Left renal cortex interstitium (tissue), 4 donors: Measurements from ENCODE around the gene ANLN. TPM values are rescaled to one million over a fixed set of nuclear protein-coding genes. Genes with fewer than 3 reads are reported as not detected.

Experiments
- DNase-seq, 4 donors: peaks; one replicate each; pipeline ENCODE4 v3.0.0-alpha.2; 2013; ENCODE audit warnings: low read depth in 4 of 4, low spot score in 2 of 4, missing footprints in 1 of 4
- polyA plus RNA-seq, 4 donors: library from polyadenylated mRNA; unstranded; fragments of 120-200 nt; gene quantifications; one replicate each; pipeline ENCODE4 v1.2.1, GENCODE V29; 2013; ENCODE audit not compliant: insufficient read length in 4 of 4

ANLN gene
- polyA plus RNA-seq, 4 donors, result 26.8 to 29.5 (median 27.7) TPM

DNA sequence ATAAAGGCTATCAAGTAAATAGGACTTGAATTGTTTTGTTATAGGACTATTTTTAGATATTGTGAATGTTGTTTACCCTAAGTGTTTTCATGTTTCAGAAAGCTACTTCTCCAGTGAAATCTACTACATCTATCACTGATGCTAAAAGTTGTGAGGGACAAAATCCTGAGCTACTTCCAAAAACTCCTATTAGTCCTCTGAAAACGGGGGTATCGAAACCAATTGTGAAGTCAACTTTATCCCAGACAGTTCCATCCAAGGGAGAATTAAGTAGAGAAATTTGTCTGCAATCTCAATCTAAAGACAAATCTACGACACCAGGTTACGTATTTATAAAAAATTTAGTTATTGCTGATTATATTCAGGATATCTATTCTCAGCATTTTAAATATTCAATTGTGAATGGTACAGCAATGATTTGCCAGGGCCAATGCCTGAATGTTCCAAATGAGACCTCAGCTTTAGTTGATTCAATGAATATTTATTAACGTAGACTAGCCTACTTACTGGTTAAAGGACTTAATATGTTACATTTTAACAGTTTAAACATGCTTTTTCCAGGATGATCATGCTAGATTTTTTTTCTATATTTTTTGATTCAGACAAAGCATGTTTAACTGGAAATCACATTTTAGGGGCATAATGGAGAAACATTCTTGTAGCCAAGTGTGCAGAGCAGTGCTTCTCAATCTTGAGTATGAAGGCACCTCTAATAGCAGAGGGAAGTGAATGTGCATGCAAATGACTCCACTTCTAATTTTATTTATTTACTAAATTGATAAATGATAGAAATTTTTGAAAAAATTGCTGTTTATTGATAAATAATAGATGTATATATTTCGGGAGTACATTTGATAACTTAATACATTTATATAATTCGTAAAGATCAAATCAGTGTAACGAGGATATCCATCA is 18.2 kb downstream of the ANLN start:
- DNase-seq, result no peak

DNA sequence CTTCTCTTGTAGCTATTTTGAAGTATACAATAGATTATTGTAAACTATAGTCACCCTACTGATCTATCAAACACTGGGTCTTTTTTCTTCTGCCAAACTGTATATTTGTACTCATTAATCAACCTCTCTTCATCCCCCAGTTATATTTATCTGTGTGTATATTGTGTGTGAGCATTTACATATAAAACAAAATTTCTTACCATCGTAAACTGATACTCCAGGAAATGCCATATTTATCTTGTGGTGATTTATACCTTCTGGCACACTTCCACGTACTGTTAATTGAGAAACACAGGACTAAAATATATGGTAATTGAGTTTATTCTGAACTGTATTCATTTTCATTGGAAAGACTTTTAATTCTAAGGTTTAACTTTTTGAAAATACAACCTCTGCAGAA is 18.9 kb downstream of the ANLN start:
- no peak for DNase-seq

DNA sequence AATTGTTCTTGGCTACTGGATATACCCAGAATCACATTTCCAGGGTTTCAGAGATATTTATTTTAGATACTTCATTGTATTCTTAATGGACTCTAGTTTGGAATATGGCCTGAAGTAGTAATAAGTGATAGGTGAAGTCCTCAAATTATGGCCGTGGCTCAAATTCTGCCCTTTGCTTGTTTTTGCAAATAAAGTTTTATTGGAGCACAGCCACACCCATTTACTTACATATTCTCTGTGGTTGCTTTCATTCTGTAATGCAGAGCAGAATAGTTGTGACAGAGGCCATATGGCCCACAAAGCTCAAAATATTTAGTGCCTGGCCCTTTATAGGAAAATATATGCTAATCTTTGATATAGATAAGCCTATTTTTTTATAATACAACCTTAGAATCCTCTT is 19.5 kb downstream of the ANLN start:
- no peak for DNase-seq

DNA sequence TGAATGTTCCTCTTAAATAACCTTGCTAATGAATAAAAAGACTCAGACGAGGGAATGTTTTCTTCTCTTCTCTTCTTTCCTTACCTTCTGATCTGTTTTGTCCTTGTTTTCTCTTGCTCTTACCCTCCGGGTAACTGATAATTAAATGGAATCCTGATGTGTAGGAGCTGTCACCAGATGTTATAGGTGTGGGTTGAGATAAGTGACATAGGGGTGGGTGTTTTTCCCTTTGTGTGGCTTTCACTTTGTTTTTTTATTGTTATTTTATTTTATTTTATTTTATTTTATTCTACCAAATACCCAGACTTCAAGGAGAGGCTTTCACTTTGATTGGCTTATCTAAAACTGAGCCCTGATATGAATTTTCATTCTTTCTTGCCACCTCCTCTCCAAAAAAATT is 25.5 kb downstream of the ANLN start:
- no peak for DNase-seq

DNA sequence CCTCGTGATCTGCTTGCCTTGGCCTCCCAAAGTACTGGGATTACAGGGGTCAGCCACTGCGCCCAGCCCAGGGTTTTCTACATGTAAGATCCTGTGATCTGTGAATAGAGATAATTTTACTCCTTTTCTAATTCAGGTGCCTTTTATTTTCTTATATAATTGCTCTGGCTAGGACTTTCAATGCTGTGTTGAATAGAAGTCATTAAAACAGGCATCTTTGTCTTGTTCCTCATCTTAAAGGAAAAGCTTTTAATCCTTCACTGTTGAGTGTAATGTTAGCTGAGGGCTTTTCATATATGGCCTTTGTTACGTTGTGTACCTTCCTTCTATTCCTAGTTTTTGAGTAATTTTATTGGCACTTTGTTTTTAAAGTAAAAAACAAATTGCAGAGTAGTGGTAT is 26.6 kb downstream of the ANLN start:
- no peak for DNase-seq

DNA sequence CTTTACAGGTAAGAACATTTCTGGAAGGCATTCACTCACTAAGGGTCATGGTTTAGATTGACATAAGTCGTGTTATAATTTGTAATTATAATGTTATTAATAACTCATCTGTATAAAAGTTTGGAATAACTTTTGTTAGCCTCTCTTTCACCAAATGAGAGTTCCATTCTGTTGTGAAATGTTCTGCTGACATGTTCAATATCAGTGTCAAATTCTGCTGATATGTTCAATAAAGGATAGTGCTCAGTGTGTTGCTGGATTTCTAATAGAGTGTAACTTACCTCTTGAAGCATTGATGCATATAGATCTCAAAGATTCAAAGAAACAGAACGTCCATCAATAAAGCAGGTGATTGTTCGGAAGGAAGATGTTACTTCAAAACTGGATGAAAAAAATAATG is 30.6 kb downstream of the ANLN start:
- no peak for DNase-seq

DNA sequence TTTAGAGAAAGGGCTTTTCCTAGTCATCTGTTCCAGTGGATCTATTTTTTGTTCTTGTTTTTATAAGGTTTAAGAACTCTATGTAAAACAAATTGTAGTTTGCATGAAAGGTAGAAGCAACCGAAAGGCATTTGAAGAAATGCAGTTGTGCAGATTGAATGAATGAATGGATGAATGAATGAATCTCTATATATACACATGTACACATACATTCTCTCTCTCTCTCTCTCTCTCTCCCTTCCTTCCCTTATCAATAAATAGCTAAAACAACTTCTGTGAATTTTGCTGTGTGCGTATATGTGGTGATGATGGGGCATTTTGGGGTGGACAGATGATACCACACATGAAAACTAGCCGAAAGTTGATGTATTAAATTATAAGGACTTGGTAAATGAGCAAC is 32.4 kb downstream of the ANLN start:
- DNase-seq, result no peak

DNA sequence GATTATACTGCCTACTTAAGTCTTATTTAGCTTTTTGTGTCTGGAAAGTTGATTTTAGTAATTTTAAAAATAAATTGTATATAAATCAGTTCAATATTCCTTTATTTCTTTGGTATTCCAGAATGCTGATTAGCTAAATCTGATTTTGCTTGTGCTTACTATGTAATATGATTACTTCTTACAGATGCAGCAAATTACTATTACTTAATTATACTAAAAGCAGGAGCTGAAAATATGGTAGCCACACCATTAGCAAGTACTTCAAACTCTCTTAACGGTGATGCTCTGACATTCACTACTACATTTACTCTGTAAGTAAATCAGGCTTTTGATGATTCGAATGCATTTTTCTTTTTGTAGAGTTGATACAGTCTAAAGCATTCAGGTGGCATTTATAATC is 34.0 kb downstream of the ANLN start:
- DNase-seq, result no peak

DNA sequence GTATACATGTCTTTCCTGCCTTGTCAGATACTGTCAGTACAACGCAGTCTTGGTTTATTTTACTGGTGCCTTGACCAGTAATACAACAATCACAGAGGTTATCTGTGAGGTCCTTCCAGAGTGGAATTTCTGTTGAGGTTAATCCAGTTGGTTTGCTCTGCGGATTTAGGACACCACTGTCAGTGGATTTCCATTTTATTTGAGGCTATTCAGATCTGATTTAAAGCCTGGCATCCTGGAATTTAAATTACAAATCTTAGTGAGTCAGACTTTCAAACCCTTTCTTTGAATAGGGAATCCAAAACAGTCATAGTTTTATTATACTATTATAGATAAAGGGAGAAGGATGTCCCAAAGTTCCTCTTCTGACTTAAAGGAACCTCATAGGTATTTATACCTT is 40.5 kb downstream of the ANLN start:
- DNase-seq, result no peak

DNA sequence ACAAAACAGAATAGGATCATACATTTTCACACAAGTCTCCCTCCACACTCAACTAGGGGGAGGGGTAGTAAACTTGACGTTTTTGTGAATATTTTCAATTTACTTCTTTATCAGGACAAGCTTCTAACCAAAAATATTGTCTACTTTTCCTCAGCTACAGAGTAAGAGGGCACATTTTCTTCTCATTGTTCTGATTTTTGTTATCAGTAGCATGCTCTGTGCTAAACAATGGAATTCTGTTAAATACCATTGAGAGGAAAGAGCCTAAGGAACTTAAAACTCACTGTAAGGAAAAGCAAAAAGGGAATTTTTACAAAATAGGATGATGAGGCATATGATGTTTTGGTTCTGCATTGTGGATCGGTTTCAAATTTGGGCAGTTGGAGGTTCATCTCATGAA is 41.2 kb downstream of the ANLN start:
- no peak for DNase-seq

DNA sequence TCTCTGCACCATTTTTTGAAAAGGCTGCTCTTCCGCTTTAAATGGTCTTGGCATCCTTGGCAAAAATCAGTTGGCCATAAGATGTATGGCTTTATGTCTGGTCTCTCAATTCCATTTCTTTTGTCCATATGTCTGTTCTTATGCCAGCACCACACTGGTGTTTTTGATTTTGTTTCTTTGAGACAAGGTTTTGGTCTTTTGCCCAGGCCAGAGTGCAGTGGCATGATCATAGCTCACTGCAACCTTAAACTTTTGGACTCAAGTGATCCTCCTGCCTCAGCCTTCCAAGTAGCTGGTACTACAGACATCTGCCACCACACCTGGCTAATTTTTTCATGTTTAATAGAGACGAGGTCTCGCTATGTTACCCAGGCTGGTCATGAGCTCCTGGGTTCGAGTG is 48.5 kb downstream of the ANLN start:
- no peak for DNase-seq

DNA sequence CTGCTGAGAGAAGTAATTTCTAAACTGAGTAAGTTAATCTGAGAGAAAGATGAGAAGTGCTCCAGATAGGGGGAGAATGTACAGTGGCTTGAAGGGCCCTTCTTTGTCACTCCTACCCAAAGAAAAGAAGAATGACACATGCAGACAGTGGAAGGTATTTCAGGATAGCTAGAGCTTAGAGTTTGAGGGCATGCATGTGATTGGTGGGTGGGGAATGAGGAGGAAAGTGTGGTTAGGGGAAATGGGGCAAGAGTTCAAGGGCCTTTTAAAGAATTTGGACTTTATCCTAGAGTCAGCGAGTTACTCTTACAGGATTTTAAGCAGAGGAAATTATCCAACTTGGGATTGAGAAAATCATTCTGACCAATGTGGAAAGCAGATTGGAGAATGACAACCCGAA is 50.0 kb downstream of the ANLN start:
- no peak for DNase-seq

DNA sequence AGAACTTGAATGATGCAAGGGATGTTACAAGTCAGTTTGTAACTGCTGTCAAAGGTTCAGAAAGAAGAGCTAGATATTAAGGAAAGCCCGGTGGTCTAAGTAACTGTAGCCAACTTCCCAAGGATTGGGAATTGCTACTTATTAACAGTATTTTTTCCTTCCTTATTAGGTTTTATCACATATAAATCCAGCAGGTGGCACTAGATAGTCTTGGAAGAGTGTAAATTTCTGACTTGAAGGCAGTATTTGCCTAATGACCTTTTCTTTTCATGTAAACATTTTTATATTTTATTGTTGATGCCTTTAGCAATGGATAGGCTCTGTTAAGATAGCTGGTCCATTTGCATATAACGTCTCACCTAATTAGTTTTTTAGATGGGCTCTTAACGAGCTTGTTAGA is 51.2 kb downstream of the ANLN start:
- DNase-seq, result no peak

DNA sequence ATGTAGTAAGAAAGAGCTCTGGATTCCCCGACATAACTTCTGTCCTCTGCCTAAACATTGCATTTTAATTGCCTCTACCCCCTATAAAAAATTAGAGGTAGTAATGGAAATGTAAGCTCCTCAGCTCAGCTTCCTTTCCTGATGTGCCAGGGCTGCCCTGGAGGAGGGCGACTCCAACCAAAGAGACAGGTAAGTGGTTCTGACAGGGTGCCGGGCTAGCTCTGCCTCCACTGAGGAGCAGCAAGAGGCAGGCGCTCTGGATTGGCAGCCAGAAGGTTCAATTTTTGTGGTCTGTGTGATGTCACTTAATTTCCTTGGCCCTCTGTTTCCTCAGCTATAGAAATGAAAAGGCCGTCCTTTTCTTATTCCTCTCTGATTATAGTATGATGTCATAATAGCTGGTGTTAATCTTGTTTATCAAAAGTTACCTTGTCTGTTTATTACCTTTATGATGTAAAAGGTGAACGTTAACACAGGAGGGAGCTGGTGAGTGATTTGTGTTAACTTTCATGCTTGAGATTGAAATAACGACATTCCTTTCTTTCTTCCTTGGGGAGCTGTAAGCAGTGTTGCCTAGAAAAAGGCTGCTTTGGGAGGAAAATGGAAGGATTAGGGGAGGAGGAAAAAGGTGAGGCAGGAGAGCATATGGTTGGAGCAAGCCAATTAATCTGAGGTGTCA is 51.8 kb downstream of the ANLN start:
- no peak for DNase-seq

DNA sequence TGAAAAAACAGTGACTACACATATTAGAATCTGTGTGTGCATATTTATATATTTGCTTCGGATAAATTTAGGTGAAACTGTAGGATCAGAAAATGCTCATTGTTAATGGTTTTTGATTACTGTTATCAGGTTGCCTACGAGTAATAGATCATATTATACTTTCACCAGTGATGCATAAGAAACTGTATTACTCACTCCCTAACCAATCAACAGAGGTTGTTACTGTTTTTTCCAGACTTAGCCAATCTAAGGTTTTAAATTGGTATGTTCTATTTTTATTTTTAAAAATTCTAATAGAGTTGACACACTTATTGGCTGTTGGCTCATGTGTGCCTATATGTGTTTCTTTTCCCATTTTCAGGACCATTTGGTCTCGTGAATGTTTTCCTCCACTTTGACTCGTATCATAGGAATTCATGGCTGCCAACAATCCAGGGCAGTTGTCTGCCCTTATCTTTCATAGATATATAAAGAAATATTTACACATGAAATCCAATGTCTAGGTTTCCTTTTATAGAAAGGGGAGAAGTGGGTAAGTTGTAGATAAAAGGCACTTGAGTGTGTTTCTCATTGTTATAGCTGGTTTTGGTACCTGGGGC is 59.2 kb downstream of the ANLN start:
- no peak for DNase-seq

DNA sequence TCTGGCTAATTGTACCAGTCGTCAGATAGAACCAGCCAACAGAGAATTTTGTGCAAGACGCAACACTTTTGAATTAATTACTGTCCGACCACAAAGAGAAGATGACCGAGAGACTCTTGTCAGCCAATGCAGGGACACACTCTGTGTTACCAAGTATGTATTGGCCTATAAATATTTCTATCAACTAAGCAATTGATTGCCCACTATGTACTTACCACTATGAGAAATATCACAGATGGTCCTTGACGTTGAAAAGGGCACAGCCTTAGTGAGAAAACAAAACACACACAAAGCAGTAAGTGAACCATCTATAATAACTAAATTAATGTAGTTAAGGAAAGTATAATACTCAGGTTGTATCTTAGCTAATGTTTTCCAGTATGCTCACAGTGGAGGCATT is 60.0 kb downstream of the ANLN start:
- no peak for DNase-seq

DNA sequence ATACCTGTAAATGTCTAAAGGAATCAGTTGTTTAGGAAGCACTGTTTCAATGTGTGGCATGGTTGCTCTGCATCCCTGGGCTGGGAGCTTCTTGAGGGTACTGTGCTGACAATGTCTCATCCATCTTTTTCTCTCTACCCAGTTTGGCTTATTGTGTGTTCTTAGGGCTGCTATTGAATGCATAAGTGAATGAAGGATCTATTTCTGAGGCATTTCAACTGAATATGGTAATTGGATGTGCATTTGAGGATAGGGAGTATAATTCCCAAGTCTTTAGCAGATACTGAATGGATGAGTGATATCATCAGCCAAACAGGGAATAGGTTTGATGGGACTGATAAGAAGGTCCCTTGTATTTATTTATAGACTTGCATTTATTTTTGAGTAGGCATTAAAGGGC is 64.1 kb downstream of the ANLN start:
- DNase-seq, result no peak

DNA sequence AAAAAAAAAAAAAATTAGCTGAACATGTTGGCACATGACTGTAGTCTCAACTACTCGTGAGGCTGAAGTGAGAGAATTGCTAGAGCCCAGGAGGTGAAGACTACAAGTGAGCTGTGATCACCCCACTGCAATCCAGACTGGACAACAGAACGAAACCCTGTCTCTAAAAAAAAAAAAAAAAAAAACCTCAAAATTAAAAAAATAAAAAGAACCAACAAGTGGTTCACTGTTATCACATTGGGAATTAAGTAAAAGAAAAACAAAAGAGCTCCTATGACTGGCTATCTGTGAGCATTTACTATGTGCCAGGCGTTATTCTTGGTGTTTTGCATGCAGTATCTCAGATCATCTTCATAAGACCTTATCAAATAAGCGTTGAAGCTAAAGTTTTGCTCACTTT is 66.0 kb downstream of the ANLN start:
- no peak for DNase-seq

DNA sequence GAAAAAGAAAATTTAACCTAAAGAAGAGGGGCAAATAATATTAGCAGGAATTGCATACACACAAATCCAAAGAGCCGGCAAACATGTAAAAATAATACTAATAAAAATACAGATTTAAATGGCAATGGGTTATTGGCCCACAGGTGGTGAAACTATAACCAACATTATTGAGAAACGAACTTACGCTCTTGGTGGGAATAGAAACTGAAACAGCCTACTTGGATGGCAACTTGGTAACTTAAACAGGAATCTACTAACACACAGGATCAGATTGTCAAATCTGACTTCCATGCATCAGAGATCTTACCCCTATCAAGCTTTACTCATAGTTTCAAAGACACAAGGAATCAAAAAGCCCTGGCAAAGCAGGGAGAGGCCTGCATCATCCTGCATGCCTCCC is 66.5 kb downstream of the ANLN start:
- DNase-seq, result no peak

DNA sequence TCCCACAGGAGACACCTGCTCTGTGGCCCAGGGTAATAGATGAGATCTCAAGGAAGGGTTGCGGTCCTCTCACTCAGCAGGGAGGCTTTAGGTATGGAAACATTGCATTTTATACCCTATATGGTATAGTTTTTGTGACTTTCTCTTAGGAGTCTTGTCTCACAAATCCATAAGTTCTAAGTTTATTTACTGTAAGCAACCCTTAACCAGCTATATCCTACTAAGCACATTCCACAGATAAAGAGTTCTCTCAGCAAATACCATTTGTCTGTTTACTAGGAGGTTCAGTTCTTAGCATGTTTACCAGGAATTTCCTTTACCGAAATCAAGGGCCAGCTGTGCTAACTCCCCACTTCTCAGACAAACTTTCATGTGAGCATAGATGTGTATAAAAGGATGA is 66.9 kb downstream of the ANLN start:
- DNase-seq, result no peak

DNA sequence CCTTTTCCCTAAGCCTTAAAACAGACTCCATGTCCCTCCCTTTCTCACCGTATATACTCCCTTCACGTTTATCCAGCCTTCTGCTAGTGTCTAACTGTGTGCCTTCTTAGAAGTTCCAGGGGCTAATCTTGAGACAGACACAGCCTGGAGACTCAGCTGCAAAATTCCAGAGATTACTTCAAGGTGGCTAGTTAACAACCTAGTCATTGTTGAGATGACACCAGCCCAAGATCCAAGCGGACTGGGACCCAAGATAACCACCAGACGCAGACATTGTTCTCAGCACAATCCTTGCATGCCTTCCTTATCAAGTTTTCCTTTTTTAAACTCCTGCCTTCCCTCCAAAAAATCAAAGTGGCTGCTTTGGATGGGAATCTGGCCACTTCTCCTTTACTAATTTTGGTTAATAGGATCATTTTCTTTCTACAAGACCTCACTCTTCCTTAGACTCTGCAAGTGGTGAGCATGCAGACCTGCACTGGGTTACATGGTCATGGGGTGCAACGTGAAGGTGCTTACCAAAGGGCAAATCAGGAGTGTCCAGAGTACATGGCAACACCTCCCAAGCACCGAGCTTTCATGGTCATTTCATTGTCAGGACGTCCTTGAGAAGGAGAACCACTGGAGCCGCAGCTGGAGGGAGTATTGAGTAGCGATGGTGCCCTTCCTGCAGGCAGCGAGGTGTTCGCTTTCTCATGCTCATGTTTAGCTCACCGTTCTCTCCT is 69.7 kb downstream of the ANLN start:
- no peak for DNase-seq
